ENCODE measurements around the gene NKX6-1.

The NKX6-1 gene

GRCh38 chr4:84500386-84501201 lies 1.5 kb upstream of the NKX6-1 start:
- no peak overlapping the region for H3K4me3 ChIP-seq (ENCODE audit: insufficient read depth, low read depth, low read length, poor library complexity, severe bottlenecking)
- H3K9me3 ChIP-seq (ENCODE audit: control insufficient read depth, low read length), result no peaks in the 10 kb centered on the region
- no peak for DNase-seq
- no peak overlapping the region for H3K27ac ChIP-seq (ENCODE audit: insufficient read depth, low read length, poor library complexity, severe bottlenecking)
- peaks cover 77% of the 10 kb centered on the region for H3K27me3 ChIP-seq (replicated peaks; ENCODE audit: control insufficient read depth, insufficient read depth, low read length, poor library complexity, severe bottlenecking)
- no peaks in the 10 kb centered on the region for H3K36me3 ChIP-seq (ENCODE audit: control insufficient read depth, insufficient read depth, low read length)
- H3K4me1 ChIP-seq (ENCODE audit: control insufficient read depth, insufficient read depth, low read length, poor library complexity, severe bottlenecking), result peaks cover 17% of the 10 kb centered on the region

GRCh38 chr4:84499624-84499982 lies 511 bp upstream of the NKX6-1 start:
- no peak for DNase-seq
- Histone ChIP-seq H3K4me1 (ENCODE audit: control insufficient read depth, insufficient read depth, low read length, poor library complexity, severe bottlenecking) (peaks cover 17% of the 10 kb centered on the region), H3K9me3 (ENCODE audit: control insufficient read depth, low read length) (no peaks in the 10 kb centered on the region), H3K27ac (ENCODE audit: insufficient read depth, low read length, poor library complexity, severe bottlenecking) (no peak overlapping the region), H3K27me3 (replicated peaks; ENCODE audit: control insufficient read depth, insufficient read depth, low read length, poor library complexity, severe bottlenecking) (peaks cover 87% of the 10 kb centered on the region), H3K4me3 (ENCODE audit: insufficient read depth, low read depth, low read length, poor library complexity, severe bottlenecking) (peak overlapping the region; percentile 41), H3K36me3 (ENCODE audit: control insufficient read depth, insufficient read depth, low read length) (no peaks in the 10 kb centered on the region)

- H3K27me3 ChIP-seq (replicated peaks; ENCODE audit: control insufficient read depth, insufficient read depth, low read length, poor library complexity, severe bottlenecking), result peaks cover 95% of the 10 kb centered on the region
- DNase-seq, result no peak
- H3K36me3 ChIP-seq (ENCODE audit: control insufficient read depth, insufficient read depth, low read length), result no peaks in the 10 kb centered on the region
- H3K4me3 ChIP-seq (ENCODE audit: insufficient read depth, low read depth, low read length, poor library complexity, severe bottlenecking), result peak overlapping the region; percentile 41
- no peak overlapping the region for H3K27ac ChIP-seq (ENCODE audit: insufficient read depth, low read length, poor library complexity, severe bottlenecking)
- no peaks in the 10 kb centered on the region for H3K9me3 ChIP-seq (ENCODE audit: control insufficient read depth, low read length)
- peaks cover 20% of the 10 kb centered on the region for H3K4me1 ChIP-seq (ENCODE audit: control insufficient read depth, insufficient read depth, low read length, poor library complexity, severe bottlenecking)
Measured at GRCh38 chr4:84498203-84498934, 723 bp downstream of the NKX6-1 start.

GRCh38 chr4:84497504-84498202 lies 1.4 kb downstream of the NKX6-1 start:
- Histone ChIP-seq H3K4me3 (ENCODE audit: insufficient read depth, low read depth, low read length, poor library complexity, severe bottlenecking) (peak overlapping the region; percentile 41), H3K9me3 (ENCODE audit: control insufficient read depth, low read length) (no peaks in the 10 kb centered on the region), H3K36me3 (ENCODE audit: control insufficient read depth, insufficient read depth, low read length) (no peaks in the 10 kb centered on the region), H3K4me1 (ENCODE audit: control insufficient read depth, insufficient read depth, low read length, poor library complexity, severe bottlenecking) (peaks cover 26% of the 10 kb centered on the region), H3K27me3 (replicated peaks; ENCODE audit: control insufficient read depth, insufficient read depth, low read length, poor library complexity, severe bottlenecking) (peaks cover 96% of the 10 kb centered on the region), H3K27ac (ENCODE audit: insufficient read depth, low read length, poor library complexity, severe bottlenecking) (no peak overlapping the region)
- DNase-seq, result no peak

- no peaks in the 10 kb centered on the region for H3K9me3 ChIP-seq (ENCODE audit: control insufficient read depth, low read length)
- H3K4me3 ChIP-seq (ENCODE audit: insufficient read depth, low read depth, low read length, poor library complexity, severe bottlenecking), result no peak overlapping the region
- no peak overlapping the region for H3K27ac ChIP-seq (ENCODE audit: insufficient read depth, low read length, poor library complexity, severe bottlenecking)
- peaks cover 26% of the 10 kb centered on the region for H3K4me1 ChIP-seq (ENCODE audit: control insufficient read depth, insufficient read depth, low read length, poor library complexity, severe bottlenecking)
- H3K36me3 ChIP-seq (ENCODE audit: control insufficient read depth, insufficient read depth, low read length), result no peaks in the 10 kb centered on the region
- peaks cover 92% of the 10 kb centered on the region for H3K27me3 ChIP-seq (replicated peaks; ENCODE audit: control insufficient read depth, insufficient read depth, low read length, poor library complexity, severe bottlenecking)
- no peak for DNase-seq
Measured at GRCh38 chr4:84496706-84497503, 2.2 kb downstream of the NKX6-1 start.

GRCh38 chr4:84496331-84496705 lies 2.8 kb downstream of the NKX6-1 start:
- Histone ChIP-seq H3K4me3 (ENCODE audit: insufficient read depth, low read depth, low read length, poor library complexity, severe bottlenecking) (no peak overlapping the region), H3K9me3 (ENCODE audit: control insufficient read depth, low read length) (no peaks in the 10 kb centered on the region), H3K4me1 (ENCODE audit: control insufficient read depth, insufficient read depth, low read length, poor library complexity, severe bottlenecking) (peaks cover 26% of the 10 kb centered on the region), H3K27ac (ENCODE audit: insufficient read depth, low read length, poor library complexity, severe bottlenecking) (no peak overlapping the region), H3K36me3 (ENCODE audit: control insufficient read depth, insufficient read depth, low read length) (no peaks in the 10 kb centered on the region), H3K27me3 (replicated peaks; ENCODE audit: control insufficient read depth, insufficient read depth, low read length, poor library complexity, severe bottlenecking) (peaks cover 91% of the 10 kb centered on the region)
- DNase-seq, result no peak

- H3K9me3 ChIP-seq (ENCODE audit: control insufficient read depth, low read length), result no peaks in the 10 kb centered on the region
Measured at GRCh38 chr4:84495794-84496261, 3.3 kb downstream of the NKX6-1 start.

GRCh38 chr4:84495118-84495793 lies 3.8 kb downstream of the NKX6-1 start:
- DNase-seq, result no peak
- Histone ChIP-seq H3K27ac (ENCODE audit: insufficient read depth, low read length, poor library complexity, severe bottlenecking) (no peak overlapping the region), H3K4me3 (ENCODE audit: insufficient read depth, low read depth, low read length, poor library complexity, severe bottlenecking) (no peak overlapping the region), H3K27me3 (replicated peaks; ENCODE audit: control insufficient read depth, insufficient read depth, low read length, poor library complexity, severe bottlenecking) (peaks cover 83% of the 10 kb centered on the region), H3K36me3 (ENCODE audit: control insufficient read depth, insufficient read depth, low read length) (no peaks in the 10 kb centered on the region), H3K9me3 (ENCODE audit: control insufficient read depth, low read length) (no peaks in the 10 kb centered on the region), H3K4me1 (ENCODE audit: control insufficient read depth, insufficient read depth, low read length, poor library complexity, severe bottlenecking) (peaks cover 26% of the 10 kb centered on the region)

More at GRCh38 chr4:84495794-84496261, 3.3 kb downstream of the NKX6-1 start:
- Histone ChIP-seq H3K36me3 (ENCODE audit: control insufficient read depth, insufficient read depth, low read length) (no peaks in the 10 kb centered on the region), H3K4me1 (ENCODE audit: control insufficient read depth, insufficient read depth, low read length, poor library complexity, severe bottlenecking) (peaks cover 26% of the 10 kb centered on the region), H3K27me3 (replicated peaks; ENCODE audit: control insufficient read depth, insufficient read depth, low read length, poor library complexity, severe bottlenecking) (peaks cover 86% of the 10 kb centered on the region), H3K27ac (ENCODE audit: insufficient read depth, low read length, poor library complexity, severe bottlenecking) (no peak overlapping the region), H3K4me3 (ENCODE audit: insufficient read depth, low read depth, low read length, poor library complexity, severe bottlenecking) (no peak overlapping the region)
- no peak for DNase-seq

- no peaks in the 10 kb centered on the region for H3K36me3 ChIP-seq (ENCODE audit: control insufficient read depth, insufficient read depth, low read length)
- peaks cover 79% of the 10 kb centered on the region for H3K27me3 ChIP-seq (replicated peaks; ENCODE audit: control insufficient read depth, insufficient read depth, low read length, poor library complexity, severe bottlenecking)
- H3K27ac ChIP-seq (ENCODE audit: insufficient read depth, low read length, poor library complexity, severe bottlenecking), result no peak overlapping the region
- H3K4me3 ChIP-seq (ENCODE audit: insufficient read depth, low read depth, low read length, poor library complexity, severe bottlenecking), result no peak overlapping the region
- no peaks in the 10 kb centered on the region for H3K9me3 ChIP-seq (ENCODE audit: control insufficient read depth, low read length)
- H3K4me1 ChIP-seq (ENCODE audit: control insufficient read depth, insufficient read depth, low read length, poor library complexity, severe bottlenecking), result peaks cover 26% of the 10 kb centered on the region
- no peak for DNase-seq
Measured at GRCh38 chr4:84494531-84494930, 4.6 kb downstream of the NKX6-1 start.

Measured in effector memory CD4-positive, alpha-beta T cell (primary cell).